Glutamatergic neuron (in vitro differentiated cells): ENCODE data around the gene WWP2. TPM values are rescaled to one million over a fixed set of nuclear protein-coding genes. Genes with fewer than 3 reads are reported as not detected.

Experiments used
- DNase-seq: peaks from one replicate; pipeline ENCODE4 v3.0.0; 2022
- H3K27ac Mint-ChIP-seq: one replicate; pipeline ENCODE4 v1.8.0; 2020; ENCODE audit warnings: mild to moderate bottlenecking, mixed read lengths, inconsistent platforms; ENCODE audit not compliant: unreplicated experiment
- H3K27me3 Mint-ChIP-seq: one replicate; pipeline ENCODE4 v1.8.0; 2020; ENCODE audit warnings: mild to moderate bottlenecking, moderate library complexity, mixed read lengths, inconsistent platforms; ENCODE audit not compliant: unreplicated experiment
- H3K36me3 Mint-ChIP-seq: one replicate; pipeline ENCODE4 v1.8.0; 2020; ENCODE audit warnings: mild to moderate bottlenecking, mixed read lengths, inconsistent platforms; ENCODE audit not compliant: unreplicated experiment
- H3K4me1 Mint-ChIP-seq: one replicate; pipeline ENCODE4 v1.8.0; 2020; ENCODE audit warnings: mild to moderate bottlenecking, low read depth, mixed read lengths, inconsistent platforms; ENCODE audit not compliant: unreplicated experiment
- H3K4me3 Mint-ChIP-seq: one replicate; pipeline ENCODE4 v1.8.0; 2020; ENCODE audit warnings: mild to moderate bottlenecking, mixed read lengths, inconsistent platforms; ENCODE audit not compliant: unreplicated experiment
- H3K9me3 Mint-ChIP-seq: one replicate; pipeline ENCODE4 v1.8.0; 2020; ENCODE audit warnings: mild to moderate bottlenecking, moderate library complexity, mixed read lengths, inconsistent platforms; ENCODE audit not compliant: unreplicated experiment
- total RNA-seq: library from RNA; stranded (reverse); fragmentation: NEBNext Ultra II Directional; extraction: Animal tissue kit (Norgen Biotek cat#: 25700); gene quantifications from one replicate; pipeline ENCODE4 v1.2.1, GENCODE V29; 2021; ENCODE audit not compliant: unreplicated experiment
- TF ChIP-seq, protein P1 (sequence below): fragments of 200-600 bp; sonication (generic); IDR thresholded peaks from one replicate; pipeline ENCODE4 v1.5.0; 2021; ENCODE audit not compliant: partially characterized antibody, unreplicated experiment

The WWP2 gene
- total RNA-seq, 1 donor from 2014 or later: 46.8 TPM

DNA sequence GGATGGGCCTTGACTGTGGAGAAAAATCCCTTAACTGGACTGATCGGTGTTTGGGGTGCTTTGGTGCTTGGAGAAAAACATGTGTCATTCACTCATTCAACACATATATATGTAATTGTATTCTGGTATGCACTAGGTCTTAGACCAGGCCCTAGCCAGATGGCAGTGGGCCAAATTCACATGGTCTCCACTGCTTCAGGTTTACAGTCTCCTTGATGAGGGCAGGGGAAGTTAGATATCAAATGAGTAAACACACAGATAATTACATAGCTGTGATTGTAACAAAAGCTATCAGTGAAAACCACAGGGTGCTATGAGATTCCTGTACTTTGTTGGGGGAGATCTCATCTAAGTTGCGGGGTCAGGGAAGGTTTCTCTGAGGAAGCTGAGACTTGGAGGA, 78.8 kb downstream of the WWP2 start:
- Mint-ChIP-seq H3K9me3 (no peaks in the 10 kb centered on the region), H3K27me3 (peaks cover 2% of the 10 kb centered on the region), H3K4me1 (peaks cover 20% of the 10 kb centered on the region), H3K36me3 (peaks cover 6% of the 10 kb centered on the region), H3K27ac (no peak overlapping the region), H3K4me3 (peak overlapping the region; percentile 21)
- TF ChIP-seq, protein P1, sequence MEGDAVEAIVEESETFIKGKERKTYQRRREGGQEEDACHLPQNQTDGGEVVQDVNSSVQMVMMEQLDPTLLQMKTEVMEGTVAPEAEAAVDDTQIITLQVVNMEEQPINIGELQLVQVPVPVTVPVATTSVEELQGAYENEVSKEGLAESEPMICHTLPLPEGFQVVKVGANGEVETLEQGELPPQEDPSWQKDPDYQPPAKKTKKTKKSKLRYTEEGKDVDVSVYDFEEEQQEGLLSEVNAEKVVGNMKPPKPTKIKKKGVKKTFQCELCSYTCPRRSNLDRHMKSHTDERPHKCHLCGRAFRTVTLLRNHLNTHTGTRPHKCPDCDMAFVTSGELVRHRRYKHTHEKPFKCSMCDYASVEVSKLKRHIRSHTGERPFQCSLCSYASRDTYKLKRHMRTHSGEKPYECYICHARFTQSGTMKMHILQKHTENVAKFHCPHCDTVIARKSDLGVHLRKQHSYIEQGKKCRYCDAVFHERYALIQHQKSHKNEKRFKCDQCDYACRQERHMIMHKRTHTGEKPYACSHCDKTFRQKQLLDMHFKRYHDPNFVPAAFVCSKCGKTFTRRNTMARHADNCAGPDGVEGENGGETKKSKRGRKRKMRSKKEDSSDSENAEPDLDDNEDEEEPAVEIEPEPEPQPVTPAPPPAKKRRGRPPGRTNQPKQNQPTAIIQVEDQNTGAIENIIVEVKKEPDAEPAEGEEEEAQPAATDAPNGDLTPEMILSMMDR: no peak
- no peak for DNase-seq

DNA sequence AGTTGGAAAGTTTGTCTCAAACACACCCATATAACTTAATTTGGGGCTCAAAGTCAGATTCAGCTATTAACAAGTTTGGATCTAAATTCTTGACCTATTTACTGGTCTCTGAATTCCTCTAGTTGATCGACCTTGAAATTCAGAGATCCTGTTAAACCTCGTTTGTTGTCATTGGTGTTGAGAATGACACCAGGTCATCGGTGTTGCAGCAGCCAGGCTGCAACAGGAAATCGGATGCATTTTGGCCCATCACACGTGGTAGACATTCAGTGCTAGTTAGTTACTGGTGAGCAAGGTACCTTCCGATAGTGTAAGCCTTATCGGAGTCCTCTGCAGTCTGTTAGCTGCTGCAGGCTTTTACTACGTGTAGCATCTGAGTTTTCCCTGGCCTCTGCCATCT, 82.3 kb downstream of the WWP2 start:
- Mint-ChIP-seq H3K27ac (no peak overlapping the region), H3K36me3 (peaks cover 6% of the 10 kb centered on the region), H3K9me3 (no peaks in the 10 kb centered on the region), H3K4me1 (peaks cover 12% of the 10 kb centered on the region), H3K27me3 (peaks cover 2% of the 10 kb centered on the region), H3K4me3 (no peak overlapping the region)
- DNase-seq: no peak
- TF ChIP-seq, protein P1: no peak

DNA sequence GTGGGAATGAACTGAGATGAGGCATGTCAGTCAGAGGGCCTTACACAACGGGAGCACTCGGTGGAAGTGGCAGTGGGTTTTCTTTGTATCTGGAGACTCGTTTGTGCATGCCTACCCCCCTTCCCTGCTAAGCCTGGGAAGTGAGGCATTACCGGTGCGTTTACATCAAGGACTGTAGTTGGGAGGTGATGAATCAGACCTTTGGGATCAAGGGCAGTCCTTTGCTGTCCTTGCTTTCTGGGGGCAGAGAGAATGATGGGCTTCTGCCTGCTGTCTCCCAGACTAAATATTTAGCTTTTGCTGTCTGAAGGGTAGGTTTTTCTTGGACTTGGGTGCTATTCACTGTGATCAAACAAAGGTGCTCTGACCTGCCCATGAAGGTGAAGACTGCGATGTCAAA, 83.0 kb downstream of the WWP2 start:
- H3K36me3 Mint-ChIP-seq: peaks cover 6% of the 10 kb centered on the region
- H3K27ac Mint-ChIP-seq: no peak overlapping the region
- DNase-seq: no peak
- TF ChIP-seq, protein P1: no peak
- H3K27me3 Mint-ChIP-seq: no peaks in the 10 kb centered on the region
- no peaks in the 10 kb centered on the region for H3K9me3 Mint-ChIP-seq
- H3K4me3 Mint-ChIP-seq: no peak overlapping the region
- peaks cover 5% of the 10 kb centered on the region for H3K4me1 Mint-ChIP-seq

DNA sequence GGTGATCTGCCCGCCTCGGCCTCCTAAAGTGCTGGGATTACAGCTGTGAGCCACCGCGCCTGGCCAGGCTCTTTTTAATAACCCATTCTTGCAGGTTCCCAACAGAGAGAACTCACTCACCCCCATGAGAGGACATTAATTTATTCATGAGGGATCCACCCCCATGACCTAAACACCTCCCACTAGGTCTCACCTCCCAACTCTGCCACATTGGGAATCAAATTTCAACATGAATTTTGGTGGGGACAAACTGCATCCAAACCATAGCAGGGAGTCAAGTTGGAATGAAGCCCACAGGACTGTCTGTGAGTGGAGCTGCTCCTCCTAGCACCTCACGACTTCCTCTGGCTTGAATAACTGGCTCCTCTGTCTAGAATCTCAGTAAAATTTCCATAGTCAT, 85.5 kb downstream of the WWP2 start:
- TF ChIP-seq, protein P1: no peak
- Mint-ChIP-seq H3K9me3 (no peaks in the 10 kb centered on the region), H3K4me1 (no peaks in the 10 kb centered on the region), H3K36me3 (no peaks in the 10 kb centered on the region), H3K4me3 (no peak overlapping the region), H3K27ac (no peak overlapping the region), H3K27me3 (peaks cover 2% of the 10 kb centered on the region)
- DNase-seq: no peak

DNA sequence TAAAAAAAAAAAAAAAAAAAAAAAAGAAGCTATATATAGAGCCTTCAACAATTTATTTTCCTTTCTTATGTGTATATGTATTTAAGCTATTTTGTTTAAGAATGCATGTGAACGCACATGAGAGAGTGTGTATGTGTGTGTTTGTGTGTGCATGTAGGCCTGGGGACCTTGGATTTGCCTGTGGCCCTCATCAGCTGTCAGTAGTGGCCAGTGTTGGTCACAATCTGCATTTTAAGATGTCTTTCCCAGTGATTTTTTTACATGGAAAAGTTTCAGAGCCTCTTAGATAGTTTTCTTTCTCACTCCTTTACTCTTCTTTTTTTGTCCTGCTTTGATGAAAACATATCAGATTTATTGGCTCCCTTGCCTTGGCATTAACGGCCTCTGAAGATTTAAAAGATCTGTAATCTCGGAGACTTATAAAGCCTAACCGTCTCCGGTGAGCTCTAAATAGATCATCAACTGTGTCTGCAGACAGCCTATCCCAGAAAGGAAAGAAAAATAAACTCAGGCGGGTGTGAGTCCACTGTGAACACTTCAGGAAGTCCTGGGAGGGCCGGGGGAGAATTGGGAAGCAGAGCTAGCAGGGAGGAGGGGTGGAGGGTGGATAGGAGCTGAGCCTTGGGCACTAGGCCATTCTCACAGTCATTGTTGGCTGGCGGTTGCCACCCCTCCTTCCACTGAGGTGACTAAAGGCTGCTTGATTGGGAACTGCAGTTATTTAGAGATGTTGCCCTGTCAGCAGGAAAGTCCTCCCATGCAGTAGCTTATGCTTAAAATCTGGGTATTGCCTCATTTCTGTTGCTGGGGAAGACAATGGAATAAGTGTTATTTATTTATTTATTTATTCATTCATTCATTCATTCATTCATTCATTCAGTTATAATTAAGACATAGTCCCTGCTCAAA, 86.8 kb downstream of the WWP2 start:
- no peak for DNase-seq
- Mint-ChIP-seq H3K4me1 (no peaks in the 10 kb centered on the region), H3K27ac (no peak overlapping the region), H3K4me3 (no peak overlapping the region), H3K36me3 (no peaks in the 10 kb centered on the region), H3K27me3 (peaks cover 2% of the 10 kb centered on the region), H3K9me3 (no peaks in the 10 kb centered on the region)
- TF ChIP-seq, protein P1: no peak
